H1 (cell line): ENCODE data around the gene HGFAC. TPM values are rescaled to one million over a fixed set of nuclear protein-coding genes. Genes with fewer than 3 reads are reported as not detected.

ENCODE experiments used
- CTCF ChIA-PET: fragments of 300-600 bp; sonication (Branson Sonifier 250); formaldehyde crosslinking; loops from one replicate; lab custom pipeline; 2021; ENCODE audit not compliant: partially characterized antibody; lab: Charles Lee
- POLR2A ChIA-PET: fragments of 300-600 bp; sonication (Branson Sonifier 250); formaldehyde crosslinking; loops from one replicate; lab custom pipeline; 2021; ENCODE audit warnings: inconsistent platforms; ENCODE audit not compliant: partially characterized antibody; lab: Charles Lee
- DNase-seq, 2 experiments: peaks; one replicate each; pipeline versions ENCODE4 v3.0.0 to v3.0.0-alpha.2; 2010 to 2022; ENCODE audit warnings: low spot score in 2 of 2, low read depth in 1 of 2, mixed read lengths in 1 of 2
- FAIRE-seq: peaks from 2 replicates; lab custom pipeline; 2011; peaks lifted over from hg19 to GRCh38; lab: Jason Lieb, UNC
- H2AFZ ChIP-seq: 2 replicates; pipeline ENCODE4 v1.8.1; 2012; ENCODE audit warnings: low read length, inconsistent platforms
- H2AK5ac ChIP-seq: 2 replicates; pipeline ENCODE4 v1.6.1; 2013; ENCODE audit warnings: low read depth, low read length
- H2BK120ac ChIP-seq: replicated peaks from 2 replicates; pipeline ENCODE3; 2013; ENCODE audit warnings: low read depth, low read length, inconsistent platforms
- H2BK12ac ChIP-seq: 2 replicates; pipeline ENCODE4 v1.6.1; 2013; ENCODE audit warnings: low read depth, low read length
- H2BK15ac ChIP-seq: 2 replicates; pipeline ENCODE4 v1.6.1; 2013; ENCODE audit warnings: low read length
- H2BK20ac ChIP-seq: 2 replicates; pipeline ENCODE4 v1.6.1; 2013; ENCODE audit warnings: low read length
- H2BK5ac ChIP-seq: 2 replicates; pipeline ENCODE4 v1.6.1; 2013; ENCODE audit warnings: low read depth, low read length
- H3K14ac ChIP-seq: 2 replicates; pipeline ENCODE4 v1.6.1; 2013; ENCODE audit warnings: inconsistent platforms; ENCODE audit not compliant: insufficient read length
- H3K18ac ChIP-seq: 2 replicates; pipeline ENCODE4 v1.6.1; 2013; ENCODE audit warnings: low read length; ENCODE audit errors: extremely low read depth
- H3K23ac ChIP-seq: 2 replicates; pipeline ENCODE4 v1.6.1; 2013; ENCODE audit warnings: inconsistent platforms; ENCODE audit not compliant: insufficient read length
- H3K23me2 ChIP-seq: 2 replicates; pipeline ENCODE4 v1.6.1; 2013; ENCODE audit warnings: low read depth, low read length
- H3K27ac ChIP-seq: 2 replicates; pipeline ENCODE4 v1.6.1; 2011; ENCODE audit warnings: low read depth, low read length, inconsistent platforms
- H3K27me3 ChIP-seq, 4 experiments: replicated peaks in 1 of 4; 1 replicate in 1 of 4; 2 replicates in 3 of 4; pipeline versions ENCODE4 v1.6.1 to v1.8.1; 2011 to 2013; ENCODE audit warnings: low read length in 3 of 4, mild to moderate bottlenecking in 3 of 4, inconsistent platforms in 2 of 4, mixed read lengths in 2 of 4, moderate library complexity in 1 of 4; ENCODE audit not compliant: control insufficient read depth in 3 of 4, insufficient read depth in 3 of 4; ENCODE audit errors: extremely low read depth in 1 of 4
- H3K36me3 ChIP-seq, 4 experiments: 2 replicates each; pipeline versions ENCODE4 v1.6.1 to v1.8.1; 2011 to 2013; ENCODE audit warnings: mild to moderate bottlenecking in 4 of 4, low read length in 3 of 4, moderate library complexity in 2 of 4, control low read depth in 1 of 4, inconsistent platforms in 1 of 4; ENCODE audit not compliant: insufficient read depth in 4 of 4, control insufficient read depth in 2 of 4
- H3K4ac ChIP-seq: replicated peaks from 2 replicates; pipeline ENCODE3; 2013; ENCODE audit warnings: low read length, low read depth, mixed read lengths, inconsistent platforms; ENCODE audit not compliant: insufficient read length
- H3K4me1 ChIP-seq, 4 experiments: replicated peaks in 1 of 4; 1 replicate in 1 of 4; 2 replicates in 3 of 4; pipeline versions ENCODE4 v1.6.1 to v1.8.1; 2011 to 2013; ENCODE audit warnings: low read length in 3 of 4, inconsistent platforms in 2 of 4, mixed read lengths in 1 of 4; ENCODE audit not compliant: insufficient read depth in 4 of 4, control insufficient read depth in 3 of 4
- H3K4me2 ChIP-seq, 2 experiments: 2 replicates each; pipeline versions ENCODE4 v1.6.1 to v1.8.1; 2011 to 2013; ENCODE audit warnings: low read depth in 2 of 2, low read length in 2 of 2, control low read depth in 1 of 2, inconsistent platforms in 1 of 2, mild to moderate bottlenecking in 1 of 2; ENCODE audit not compliant: insufficient read depth in 1 of 2
- H3K4me3 ChIP-seq, 4 experiments: fragments of 200-600, 300-600 bp in 1 of 4; sonication (generic), shearing (Covaris generic), sonication (Bioruptor Twin) in 1 of 4; 2 replicates each; pipeline versions ENCODE4 v1.5.1 to v1.8.1; 2011 to 2016; ENCODE audit warnings: low read length in 4 of 4, low read depth in 3 of 4, control low read depth in 2 of 4, inconsistent platforms in 2 of 4, mild to moderate bottlenecking in 2 of 4, mixed read lengths in 1 of 4, moderate library complexity in 1 of 4; ENCODE audit not compliant: insufficient read depth in 2 of 4; ENCODE audit errors: extremely low read depth in 1 of 4
- H3K56ac ChIP-seq: replicated peaks from 2 replicates; pipeline ENCODE3; 2013; ENCODE audit warnings: low read depth, mild to moderate bottlenecking, mixed read lengths, low read length, inconsistent platforms; ENCODE audit not compliant: insufficient read length
- H3K79me1 ChIP-seq: 2 replicates; pipeline ENCODE4 v1.6.1; 2013; ENCODE audit warnings: low read depth, low read length, control low read depth
- H3K79me2 ChIP-seq, 2 experiments: 2 replicates each; pipeline versions ENCODE4 v1.6.1 to v1.8.1; 2012 to 2013; ENCODE audit warnings: low read length in 2 of 2, mild to moderate bottlenecking in 2 of 2, inconsistent platforms in 1 of 2; ENCODE audit not compliant: insufficient read depth in 2 of 2, control insufficient read depth in 1 of 2
- H3K9ac ChIP-seq, 4 experiments: replicated peaks in 1 of 4; 1 replicate in 1 of 4; 2 replicates in 3 of 4; pipeline versions ENCODE4 v1.6.1 to v1.8.1; 2011 to 2013; ENCODE audit warnings: low read depth in 3 of 4, low read length in 3 of 4, control low read depth in 2 of 4, mild to moderate bottlenecking in 2 of 4, moderate library complexity in 2 of 4, inconsistent platforms in 1 of 4; ENCODE audit errors: extremely low read depth in 1 of 4
- H3K9me3 ChIP-seq, 2 experiments: 2 replicates each; pipeline versions ENCODE4 v1.6.1 to v1.8.1; 2012 to 2013; ENCODE audit warnings: mild to moderate bottlenecking in 2 of 2, moderate library complexity in 2 of 2, control low read depth in 1 of 2, inconsistent platforms in 1 of 2, low read depth in 1 of 2, low read length in 1 of 2, mixed read lengths in 1 of 2; ENCODE audit not compliant: insufficient read depth in 2 of 2
- H4K20me1 ChIP-seq, 2 experiments: replicated peaks in 1 of 2; 2 replicates each; pipeline versions ENCODE3 to v1.8.1; 2011 to 2013; ENCODE audit warnings: inconsistent platforms in 2 of 2, low read length in 2 of 2, mild to moderate bottlenecking in 1 of 2; ENCODE audit not compliant: insufficient read depth in 2 of 2, control insufficient read depth in 1 of 2
- H4K5ac ChIP-seq: 2 replicates; pipeline ENCODE4 v1.6.1; 2013; ENCODE audit warnings: low read length, low read depth, mixed read lengths, inconsistent platforms; ENCODE audit not compliant: insufficient read length
- H4K8ac ChIP-seq: 2 replicates; pipeline ENCODE4 v1.8.0; 2013; ENCODE audit warnings: mild to moderate bottlenecking, moderate library complexity, low read length, inconsistent platforms; ENCODE audit not compliant: insufficient read depth; ENCODE audit errors: extremely low read depth
- H4K91ac ChIP-seq: replicated peaks from 2 replicates; pipeline ENCODE3; 2013; ENCODE audit warnings: low read length, mixed read lengths, inconsistent platforms; ENCODE audit not compliant: insufficient read length
- BACH1 ChIP-seq: IDR thresholded peaks from 2 replicates; pipeline ENCODE4 v1.6.1; 2012; ENCODE audit warnings: low read length, improper control_type of control experiment
- CBX5 ChIP-seq: fragments of 300-800, 300-1000 bp; sonication (generic); IDR thresholded peaks from 2 replicates; pipeline ENCODE4 v1.7.1; 2016; ENCODE audit warnings: antibody characterized with exemption, low read length, low read depth
- CHD1 ChIP-seq: IDR thresholded peaks from 2 replicates; pipeline ENCODE4 v1.6.1; 2012; ENCODE audit warnings: low read depth, low read length, improper control_type of control experiment
- GTF2F1 ChIP-seq: IDR thresholded peaks from 2 replicates; pipeline ENCODE4 v1.6.1; 2012; ENCODE audit warnings: low read depth, low read length, improper control_type of control experiment, borderline replicate concordance
- HDAC6 ChIP-seq: IDR thresholded peaks from one replicate; pipeline ENCODE4 v1.7.1; 2012; ENCODE audit warnings: low read depth, mild to moderate bottlenecking, inconsistent platforms, low read length, moderate library complexity
- POLR2AphosphoS5 ChIP-seq: IDR thresholded peaks from 2 replicates; pipeline ENCODE4 v1.6.1; 2011; ENCODE audit warnings: low read depth, low read length
- RFX5 ChIP-seq: IDR thresholded peaks from 2 replicates; pipeline ENCODE4 v1.6.1; 2011; ENCODE audit warnings: low read depth, low read length, improper control_type of control experiment, borderline replicate concordance
- SAP30 ChIP-seq: fragments of 300-600 bp; sonication (generic); IDR thresholded peaks from 2 replicates; pipeline ENCODE4 v1.7.1; 2012; ENCODE audit warnings: low read length, moderate library complexity, mild to moderate bottlenecking, inconsistent platforms; ENCODE audit not compliant: insufficient read depth, insufficient replicate concordance
- SRF ChIP-seq: IDR thresholded peaks from 2 replicates; pipeline ENCODE4 v1.6.1; 2011; ENCODE audit warnings: mild to moderate bottlenecking, low read depth, low read length, moderate library complexity
- whole genome bisulfite sequencing, 2 experiments: shearing (Covaris generic) in 1 of 2; methylation state at CpG; one replicate each; pipeline versions ENCODE4 v1.1.6 to v1.1.7; 2013 to 2015; ENCODE audit warnings: low lambda C conversion rate in 2 of 2, mixed read lengths in 2 of 2, inconsistent platforms in 1 of 2, low coverage in 1 of 2, missing lambda C conversion rate in 1 of 2; ENCODE audit not compliant: insufficient replicate concordance in 2 of 2, insufficient coverage in 1 of 2, insufficient read length in 1 of 2; ENCODE audit errors: extremely low coverage in 1 of 2, missing lambda C conversion rate in 1 of 2; 5-methylcytosine and 5-hydroxymethylcytosine counted together
- polyA plus RNA-seq, 7 experiments: library from polyadenylated mRNA; depleted of rRNA in 3 of 7; stranded (reverse) in 5 of 7; unstranded in 2 of 7; fragments of >200 nt in 5 of 7; fragments of 200-250 nt in 2 of 7; gene quantifications; 1 replicate in 5 of 7; 2 replicates in 1 of 7; 4 replicates in 1 of 7; pipeline versions ENCODE4 v1.2.1 to v1.2.3, GENCODE V29; 2011 to 2013; ENCODE audit warnings: missing spikeins in 2 of 7, mixed read lengths in 2 of 7
- total RNA-seq: library from RNA; stranded (reverse); fragmentation: NEBNext Ultra II Directional; extraction: Animal tissue kit (Norgen Biotek cat#: 25700); gene quantifications from 2 replicates; pipeline ENCODE4 v1.2.1, GENCODE V29; 2021

The HGFAC gene
- total and polyA plus RNA-seq, 2 of the 8 experiments (the other 6 are each of a cell fraction or from before 2014, with no cell fraction given), result 0.14 to 0.15 TPM

GRCh38 chr4:3422241-3422801 lies 19.4 kb upstream of the HGFAC start:
- no peak overlapping the region for H4K91ac ChIP-seq
- no peak overlapping the region for H3K4me2 ChIP-seq
- ChIA-PET CTCF (interaction anchor here (1.1 to 6.6 kb wide), 5 partner anchors 12 to 67 kb away, joined by 3 to 32 read pairs (median 4); no protein-coding TSS in a partner anchor), POLR2A (interaction anchor here (0.8 to 1.7 kb wide), 2 partner anchors 13 to 60 kb away, joined by 3 to 5 read pairs; no protein-coding TSS in a partner anchor)
- H3K9ac ChIP-seq, result no peak overlapping the region
- no peaks in the 10 kb centered on the region for H3K79me1 ChIP-seq
- no peak overlapping the region for H3K23ac ChIP-seq
- H2AK5ac ChIP-seq, result 0 out of 2 replicates have a peak overlapping the region, but pooled peaks have one; percentile 13
- no peaks in the 10 kb centered on the region for H3K9me3 ChIP-seq
- H3K36me3 ChIP-seq, result no peaks in the 10 kb centered on the region
- H3K4ac ChIP-seq, result no peak overlapping the region
- H2BK5ac ChIP-seq, result no peak overlapping the region
- 96% methylated on average over 25 of the region's 29 CpGs; no CpG with 5 or more reads in 1 of the 2 experiments for WGBS, 2 experiments
- H3K4me1 ChIP-seq, result no peaks in the 10 kb centered on the region; a peak in 2 of 7 replicates
- H2BK12ac ChIP-seq, result no peak overlapping the region
- no peaks in the 10 kb centered on the region for H3K79me2 ChIP-seq
- TF ChIP-seq CHD1 (no peak), BACH1 (no peak), SRF (no peak), GTF2F1 (no peak), CBX5 (no peak), POLR2AphosphoS5 (no peak), SAP30 (no peak), HDAC6 (no peak), RFX5 (no peak)
- H3K4me3 ChIP-seq, result no peak overlapping the region
- H3K18ac ChIP-seq, result no peak overlapping the region
- H4K5ac ChIP-seq, result no peak overlapping the region
- no peaks in the 10 kb centered on the region; a peak in 1 of 7 replicates for H3K27me3 ChIP-seq
- H2BK15ac ChIP-seq, result no peak overlapping the region
- FAIRE-seq (no peak), DNase-seq (no peak)
- no peak overlapping the region for H2BK120ac ChIP-seq
- H3K56ac ChIP-seq, result no peak overlapping the region
- no peaks in the 10 kb centered on the region for H3K23me2 ChIP-seq
- H4K20me1 ChIP-seq, result peaks cover 1 to 4% of the 10 kb centered on the region in 2 experiments
- no peak overlapping the region for H2AFZ ChIP-seq
- no peak overlapping the region; the same call in 1 of the 2 replicates for H3K27ac ChIP-seq
- H3K14ac ChIP-seq, result no peak overlapping the region
- H4K8ac ChIP-seq, result no peak overlapping the region
- H2BK20ac ChIP-seq, result no peak overlapping the region
